GM13976 (cell line): ENCODE data around the gene PDE9A.

Experiments
- DNase-seq: peaks from one replicate; pipeline ENCODE4 v3.0.0; 2012; ENCODE audit warnings: low spot score
- in situ Hi-C: fragments of 300-500 bp; cut with MboI; formaldehyde crosslinking; loops from one replicate; pipeline ENCODE4 v1.12.0; 2022; ENCODE audit warnings: low sequenced_read_pairs, mixed read lengths, inconsistent platforms; ENCODE audit not compliant: unreplicated experiment
- TF ChIP-seq, protein P1 (sequence below): IDR thresholded peaks from 2 replicates; pipeline ENCODE4 v1.5.1; 2012; ENCODE audit warnings: borderline replicate concordance, mild to moderate bottlenecking; ENCODE audit not compliant: insufficient read depth; ENCODE audit errors: extremely low read depth, missing control alignments, control extremely low read depth

Gene PDE9A

DNA sequence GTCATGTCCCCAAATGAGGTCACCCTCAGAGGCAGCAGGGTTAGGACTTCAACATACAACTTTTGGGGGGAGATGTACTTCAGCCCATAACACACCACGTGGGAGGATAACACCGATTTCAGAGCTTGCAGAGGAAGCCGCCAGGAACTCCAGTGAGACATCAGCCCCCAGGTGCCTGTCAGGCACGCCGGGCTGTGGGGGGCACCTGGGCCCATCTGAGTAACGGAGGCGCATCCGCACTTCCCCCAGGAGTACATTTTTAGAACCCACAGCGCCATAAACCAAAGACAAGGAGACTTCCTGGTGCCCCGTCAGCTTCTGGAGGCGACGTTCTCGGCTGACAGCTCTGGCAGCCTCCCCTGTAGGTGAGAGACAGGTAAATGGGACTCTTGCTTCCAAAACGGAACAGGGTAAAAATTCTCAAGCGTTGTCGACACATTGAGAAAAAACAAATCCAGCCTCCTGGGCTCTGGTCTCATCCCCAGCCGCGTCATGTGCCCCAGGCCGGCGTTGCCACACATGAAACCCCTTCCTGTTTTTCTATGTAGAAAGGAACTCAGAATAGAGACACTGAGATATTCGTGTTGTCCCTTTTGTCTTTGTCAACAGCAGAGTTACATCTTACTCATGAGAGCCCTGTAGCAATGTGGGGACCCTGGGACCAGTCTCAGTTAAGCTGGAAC is 93.3 kb downstream of the PDE9A start:
- TF ChIP-seq, protein P1, sequence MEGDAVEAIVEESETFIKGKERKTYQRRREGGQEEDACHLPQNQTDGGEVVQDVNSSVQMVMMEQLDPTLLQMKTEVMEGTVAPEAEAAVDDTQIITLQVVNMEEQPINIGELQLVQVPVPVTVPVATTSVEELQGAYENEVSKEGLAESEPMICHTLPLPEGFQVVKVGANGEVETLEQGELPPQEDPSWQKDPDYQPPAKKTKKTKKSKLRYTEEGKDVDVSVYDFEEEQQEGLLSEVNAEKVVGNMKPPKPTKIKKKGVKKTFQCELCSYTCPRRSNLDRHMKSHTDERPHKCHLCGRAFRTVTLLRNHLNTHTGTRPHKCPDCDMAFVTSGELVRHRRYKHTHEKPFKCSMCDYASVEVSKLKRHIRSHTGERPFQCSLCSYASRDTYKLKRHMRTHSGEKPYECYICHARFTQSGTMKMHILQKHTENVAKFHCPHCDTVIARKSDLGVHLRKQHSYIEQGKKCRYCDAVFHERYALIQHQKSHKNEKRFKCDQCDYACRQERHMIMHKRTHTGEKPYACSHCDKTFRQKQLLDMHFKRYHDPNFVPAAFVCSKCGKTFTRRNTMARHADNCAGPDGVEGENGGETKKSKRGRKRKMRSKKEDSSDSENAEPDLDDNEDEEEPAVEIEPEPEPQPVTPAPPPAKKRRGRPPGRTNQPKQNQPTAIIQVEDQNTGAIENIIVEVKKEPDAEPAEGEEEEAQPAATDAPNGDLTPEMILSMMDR: no peak
- in situ Hi-C loops: no loop called here
- no peak for DNase-seq

DNA sequence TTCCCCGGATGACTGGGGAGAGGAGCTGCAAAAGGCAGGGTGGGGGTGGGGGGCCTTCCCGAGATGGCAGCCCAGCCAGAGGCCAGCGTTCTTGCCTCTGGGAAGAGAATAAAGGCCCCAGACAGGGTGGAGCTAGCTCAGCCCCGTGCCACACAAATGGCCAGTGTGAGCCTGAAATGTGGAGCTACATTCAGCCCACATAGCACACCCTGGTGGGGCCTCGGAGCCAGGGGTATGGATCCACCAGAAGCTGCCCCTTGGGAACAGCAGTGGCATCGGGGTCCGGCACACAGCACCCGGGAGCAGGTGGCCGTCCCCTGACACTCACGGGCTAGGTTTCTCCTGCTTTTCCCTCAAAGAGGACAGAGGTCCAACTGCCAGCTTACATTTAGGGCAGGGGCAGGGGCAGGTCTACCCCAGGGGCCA is 93.9 kb downstream of the PDE9A start:
- in situ Hi-C loops: no loop called here
- DNase-seq: no peak
- TF ChIP-seq, protein P1: no peak

DNA sequence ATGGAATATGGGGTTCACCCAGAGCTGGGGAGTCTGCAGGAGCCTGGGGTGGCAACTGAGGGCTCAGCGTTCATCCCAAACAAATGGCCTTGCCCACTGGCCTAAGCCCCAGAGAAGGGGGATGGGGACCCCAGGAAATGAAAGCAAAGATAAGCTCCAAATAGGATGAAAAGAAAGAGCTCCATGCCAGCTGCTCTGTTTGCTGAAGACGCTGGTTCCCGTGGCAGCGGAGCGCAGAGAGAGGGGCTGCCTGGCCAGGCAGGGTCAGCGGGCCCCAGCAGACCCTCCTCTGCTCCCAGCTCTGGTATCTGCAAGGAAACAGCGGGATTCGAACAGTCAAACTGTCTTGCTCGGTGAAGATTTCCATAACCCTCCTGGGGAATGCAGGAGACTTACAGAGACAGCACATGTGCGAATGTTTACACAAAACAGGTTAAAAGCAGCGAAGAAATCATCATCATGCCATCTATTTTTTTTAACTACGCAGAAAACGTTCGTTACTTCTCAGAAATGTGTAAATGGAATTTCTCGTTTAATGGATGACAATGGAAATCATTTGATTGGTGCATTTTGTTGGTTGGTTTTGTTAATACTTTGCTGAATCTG is 94.4 kb downstream of the PDE9A start:
- TF ChIP-seq, protein P1: no peak
- in situ Hi-C loops: no loop called here

DNA sequence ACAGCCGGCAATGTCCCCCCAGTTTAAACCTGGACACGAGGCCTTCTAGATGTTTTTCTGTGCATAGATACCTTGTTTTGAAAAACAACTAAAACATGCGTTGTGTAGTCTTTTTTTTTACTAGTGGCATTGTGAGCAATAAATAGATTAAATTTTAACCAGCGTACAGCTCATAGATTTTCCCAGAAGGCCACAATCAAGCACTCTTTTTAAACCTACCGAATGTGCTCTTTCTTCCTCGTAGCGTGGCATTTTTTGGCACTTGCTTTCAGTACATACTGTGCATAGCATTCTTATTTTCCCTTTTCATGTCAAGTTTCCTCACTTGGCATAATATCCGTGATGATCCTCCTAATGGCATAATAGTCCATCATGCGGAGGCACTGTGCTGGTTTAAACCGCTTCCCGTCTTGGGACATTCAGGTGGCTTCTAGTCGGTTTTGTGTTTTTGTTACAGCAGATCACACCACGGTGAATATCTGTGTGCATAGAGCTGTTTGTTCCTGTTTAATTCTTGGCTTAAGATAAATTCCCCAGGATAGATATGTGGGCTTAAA is 95.3 kb downstream of the PDE9A start:
- no peak for DNase-seq
- TF ChIP-seq, protein P1: no peak
- in situ Hi-C loops: no loop called here

More for the DNA sequence above, 94.4 kb downstream of the PDE9A start:
- no peak for DNase-seq

DNA sequence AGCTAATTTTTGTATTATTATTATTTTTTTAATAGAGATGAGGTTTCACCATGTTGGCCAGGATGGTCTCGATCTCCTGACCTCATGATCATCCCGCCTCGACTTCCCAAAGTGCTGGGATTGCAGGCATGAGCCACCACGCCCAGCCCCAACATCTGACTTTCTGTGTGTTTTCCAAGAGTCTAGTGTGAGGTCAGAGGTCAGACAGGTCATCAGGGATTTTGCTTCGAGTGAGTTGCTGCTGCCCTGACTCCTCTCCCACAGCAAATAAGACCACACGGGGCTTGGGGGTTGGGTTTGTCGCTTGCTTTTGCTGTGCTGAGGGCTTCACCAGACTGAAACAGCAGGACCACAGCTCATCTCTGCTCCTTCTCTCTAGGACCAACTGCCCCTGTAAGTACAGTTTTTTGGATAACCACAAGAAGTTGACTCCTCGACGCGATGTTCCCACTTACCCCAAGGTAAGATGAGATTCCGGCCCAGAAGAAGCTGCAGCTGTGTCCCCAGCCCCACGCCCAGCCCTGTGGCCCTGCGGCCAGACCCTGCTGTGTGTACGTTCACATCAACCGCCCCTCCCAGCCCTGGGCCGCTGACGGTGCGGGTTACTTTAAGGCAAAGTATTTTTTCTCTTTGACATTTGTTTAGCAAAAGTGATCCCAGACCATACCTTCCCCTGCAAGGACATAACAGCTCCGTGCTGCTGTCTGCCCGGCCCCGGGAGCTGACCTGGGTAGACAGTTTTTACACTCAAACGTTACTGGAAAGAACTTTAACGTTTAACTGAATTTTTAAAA is 97.5 kb downstream of the PDE9A start:
- in situ Hi-C loops: no loop called here
- TF ChIP-seq, protein P1: no peak
- no peak for DNase-seq

DNA sequence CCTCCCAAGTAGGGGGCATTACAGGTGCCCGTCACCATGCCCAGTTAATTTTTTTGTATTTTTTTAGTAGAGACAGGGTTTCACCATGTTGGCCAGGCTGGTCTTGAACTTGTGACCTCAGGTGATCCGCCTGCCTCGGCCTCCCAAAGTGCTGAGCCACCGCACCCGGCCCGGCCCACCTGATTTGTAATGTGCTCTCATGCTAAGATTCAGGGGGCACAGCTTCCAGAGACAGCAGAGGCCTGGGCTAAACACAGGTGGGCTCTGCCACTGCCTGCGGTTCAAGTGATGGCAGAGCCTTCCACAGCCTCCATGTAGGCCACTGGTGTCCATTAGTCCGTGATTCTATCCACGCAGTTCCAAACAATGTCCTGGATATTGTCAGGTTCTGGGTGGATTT is 98.4 kb downstream of the PDE9A start:
- TF ChIP-seq, protein P1: no peak
- in situ Hi-C loops: no loop called here
- no peak for DNase-seq
